IMR-90 (cell line): ENCODE results near the gene SEC23A. TPM values are rescaled to one million over a fixed set of nuclear protein-coding genes. Genes with fewer than 3 reads are reported as not detected.
"Not testable (repeated sequence)": the region's sequence is repeated elsewhere in the genome, so short reads cannot be mapped to it uniquely, and the experiment has no call there.

ENCODE experiments used
- ATAC-seq: fragments of 200-7000 bp; cut with Tn5 transposase; 2 replicates; pipeline ENCODE4 v1.9.1; 2020; ENCODE audit warnings: low read depth, mild to moderate bottlenecking, moderate library complexity
- BruUV-seq: library from RNA; stranded (reverse); fragments of 400-500 nt; replicated peaks from 2 replicates; lab custom pipeline; 2021; lab: Mats Ljungman, UMichigan
- CTCF ChIA-PET: fragments of 300-600 bp; formaldehyde crosslinking; extraction: SDS; loops from one replicate; lab custom pipeline; 2021; ENCODE audit warnings: antibody characterized with exemption; lab: Yijun Ruan, JAX
- POLR2A ChIA-PET: fragments of 300-600 bp; sonication (Branson Sonifier 250); formaldehyde crosslinking; loops from one replicate; lab custom pipeline; 2022; ENCODE audit warnings: antibody characterized with exemption; ENCODE audit not compliant: unreplicated experiment; lab: Charles Lee
- DNase-seq: peaks from one replicate; pipeline ENCODE4 v3.0.0; 2013
- H2AFZ ChIP-seq: replicated peaks from 2 replicates; pipeline ENCODE3; 2013; ENCODE audit warnings: low read length, mild to moderate bottlenecking; ENCODE audit not compliant: poor library complexity
- H2AK5ac ChIP-seq: 2 replicates; pipeline ENCODE4 v1.6.1; 2013; ENCODE audit warnings: low read depth, low read length, inconsistent platforms
- H2AK9ac ChIP-seq: replicated peaks from 2 replicates; pipeline ENCODE3; 2013; ENCODE audit warnings: mild to moderate bottlenecking, low read depth, low read length, moderate library complexity; ENCODE audit not compliant: poor library complexity
- H2BK120ac ChIP-seq: 2 replicates; pipeline ENCODE4 v1.6.1; 2013; ENCODE audit warnings: low read depth, low read length, inconsistent platforms
- H2BK15ac ChIP-seq: 3 replicates; pipeline ENCODE4 v1.6.1; 2013; ENCODE audit warnings: low read depth, low read length, inconsistent platforms
- H2BK20ac ChIP-seq: 2 replicates; pipeline ENCODE4 v1.6.1; 2013; ENCODE audit warnings: low read depth, mild to moderate bottlenecking, inconsistent platforms, low read length, moderate library complexity
- H2BK5ac ChIP-seq: 2 replicates; pipeline ENCODE4 v1.6.1; 2013; ENCODE audit warnings: mild to moderate bottlenecking, low read depth, low read length, inconsistent platforms; ENCODE audit not compliant: poor library complexity, severe bottlenecking
- H3K14ac ChIP-seq: replicated peaks from 2 replicates; pipeline ENCODE4 v1.6.1; 2013; ENCODE audit warnings: low read depth, low read length, inconsistent platforms
- H3K18ac ChIP-seq: 2 replicates; pipeline ENCODE4 v1.6.1; 2013; ENCODE audit warnings: low read depth, low read length, control low read depth
- H3K23ac ChIP-seq: 2 replicates; pipeline ENCODE4 v1.6.1; 2013; ENCODE audit warnings: low read depth, low read length, inconsistent platforms
- H3K27ac ChIP-seq: 2 replicates; pipeline ENCODE4 v1.5.1; 2013; ENCODE audit warnings: mild to moderate bottlenecking, control low read depth, low read length; ENCODE audit not compliant: insufficient read depth
- H3K27me3 ChIP-seq: 2 replicates; pipeline ENCODE4 v1.6.1; 2013; ENCODE audit warnings: low read length; ENCODE audit not compliant: control insufficient read depth, insufficient read depth
- H3K36me3 ChIP-seq: 2 replicates; pipeline ENCODE4 v1.6.1; 2013; ENCODE audit warnings: low read length, mixed read lengths; ENCODE audit not compliant: control insufficient read depth, insufficient read depth
- H3K4ac ChIP-seq: 2 replicates; pipeline ENCODE4 v1.6.1; 2013; ENCODE audit warnings: low read depth, low read length, inconsistent platforms
- H3K4me1 ChIP-seq: 2 replicates; pipeline ENCODE4 v1.6.1; 2013; ENCODE audit warnings: low read length, mixed read lengths; ENCODE audit not compliant: control insufficient read depth, insufficient read depth
- H3K4me2 ChIP-seq: 2 replicates; pipeline ENCODE4 v1.6.1; 2013; ENCODE audit warnings: low read depth, mild to moderate bottlenecking, control low read depth, low read length, moderate library complexity
- H3K4me3 ChIP-seq: 2 replicates; pipeline ENCODE4 v1.5.1; 2013; ENCODE audit warnings: low read depth, mild to moderate bottlenecking, control low read depth, low read length, moderate library complexity; ENCODE audit not compliant: insufficient read depth
- H3K56ac ChIP-seq: 2 replicates; pipeline ENCODE4 v1.6.1; 2013; ENCODE audit warnings: low read length, inconsistent platforms; ENCODE audit not compliant: insufficient read depth; ENCODE audit errors: extremely low read depth
- H3K79me1 ChIP-seq, 2 experiments: 2 replicates each; pipeline ENCODE4 v1.6.1; 2013; ENCODE audit warnings: low read length in 2 of 2, inconsistent platforms in 1 of 2, low read depth in 1 of 2
- H3K9ac ChIP-seq: 2 replicates; pipeline ENCODE4 v1.6.1; 2013; ENCODE audit warnings: low read depth, low read length, control low read depth
- H3K9me1 ChIP-seq: 2 replicates; pipeline ENCODE4 v1.6.1; 2013; ENCODE audit warnings: low read length, inconsistent platforms; ENCODE audit not compliant: insufficient read depth
- H3K9me3 ChIP-seq: 2 replicates; pipeline ENCODE4 v1.6.1; 2013; ENCODE audit warnings: low read length; ENCODE audit not compliant: control insufficient read depth, insufficient read depth
- H4K20me1 ChIP-seq: 2 replicates; pipeline ENCODE4 v1.6.1; 2013; ENCODE audit warnings: low read length, inconsistent platforms; ENCODE audit not compliant: insufficient read depth
- H4K5ac ChIP-seq: 2 replicates; pipeline ENCODE4 v1.6.1; 2013; ENCODE audit warnings: mild to moderate bottlenecking, low read depth, low read length, control low read depth
- H4K8ac ChIP-seq, 2 experiments: 2 replicates each; pipeline ENCODE4 v1.6.1; 2013; ENCODE audit warnings: low read depth in 2 of 2, low read length in 2 of 2, control low read depth in 1 of 2, inconsistent platforms in 1 of 2
- H4K91ac ChIP-seq: 2 replicates; pipeline ENCODE4 v1.6.1; 2013; ENCODE audit warnings: low read depth, low read length, inconsistent platforms; ENCODE audit not compliant: insufficient read depth
- CEBPB ChIP-seq: IDR thresholded peaks from 2 replicates; pipeline ENCODE4 v1.6.1; 2012; ENCODE audit warnings: low read depth, low read length, improper control_type of control experiment
- CHD1 ChIP-seq: IDR thresholded peaks from 2 replicates; pipeline ENCODE4 v1.6.1; 2012; ENCODE audit warnings: low read depth, low read length, improper control_type of control experiment
- FOS ChIP-seq: fragments of 150-350 bp; IDR thresholded peaks from 2 replicates; pipeline ENCODE4 v1.6.1; 2016; ENCODE audit warnings: low read depth, low read length
- NFE2L2 ChIP-seq: fragments of 150-350 bp; IDR thresholded peaks from 2 replicates; pipeline ENCODE4 v1.6.1; 2016; ENCODE audit warnings: low read depth, mild to moderate bottlenecking, low read length
- RCOR1 ChIP-seq: IDR thresholded peaks from 2 replicates; pipeline ENCODE4 v1.6.1; 2012; ENCODE audit warnings: mild to moderate bottlenecking, low read length, improper control_type of control experiment; ENCODE audit not compliant: insufficient replicate concordance
- RFX5 ChIP-seq: IDR thresholded peaks from 2 replicates; pipeline ENCODE4 v1.8.0; 2012; ENCODE audit warnings: low read depth, mild to moderate bottlenecking, low read length, moderate library complexity
- USF2 ChIP-seq: fragments of 150-350 bp; IDR thresholded peaks from 2 replicates; pipeline ENCODE4 v1.6.1; 2017; ENCODE audit warnings: mild to moderate bottlenecking, antibody characterized with exemption, low read length, low read depth
- WGBS, 2 experiments: methylation state at CpG; one replicate each; pipeline versions ENCODE4 v1.1.5 to v1.1.7; 2013; ENCODE audit warnings: missing lambda C conversion rate in 2 of 2; ENCODE audit not compliant: insufficient read length in 1 of 2; ENCODE audit errors: extremely low coverage in 2 of 2; 5-methylcytosine and 5-hydroxymethylcytosine counted together
- dilution Hi-C: fragments of 300-500 bp; cut with HindIII; formaldehyde crosslinking; loops from one replicate; pipeline ENCODE4 v1.14.3; 2018; ENCODE audit warnings: low sequenced_read_pairs; ENCODE audit not compliant: unreplicated experiment
- in situ Hi-C: fragments of 300-500 bp; cut with MboI; formaldehyde crosslinking; loops from 3 replicates; pipeline ENCODE4 v1.14.3; 2019; ENCODE audit warnings: low sequenced_read_pairs, inconsistent platforms, mixed read lengths
- intact Hi-C: fragments of 100-400 bp; cut with micrococcal nuclease; formaldehyde crosslinking; loops from 2 replicates; pipeline ENCODE4 v1.10.0; 2022
- polyA plus RNA-seq, 3 experiments: library from polyadenylated mRNA; depleted of rRNA; stranded (reverse); fragments of >200 nt; gene quantifications; 2 replicates each; pipeline ENCODE4 v1.2.3, GENCODE V29; 2012; ENCODE audit warnings: low replicate concordance in 1 of 3
- total RNA-seq: library from RNA; depleted of rRNA; stranded (reverse); fragments of >200 nt; gene quantifications from 2 replicates; pipeline ENCODE4 v1.2.3, GENCODE V29; 2012

SEC23A gene
- total and polyA plus RNA-seq, 2 of the 4 experiments (the other 2 are of a cell fraction) = 141 to 609 TPM

DNA sequence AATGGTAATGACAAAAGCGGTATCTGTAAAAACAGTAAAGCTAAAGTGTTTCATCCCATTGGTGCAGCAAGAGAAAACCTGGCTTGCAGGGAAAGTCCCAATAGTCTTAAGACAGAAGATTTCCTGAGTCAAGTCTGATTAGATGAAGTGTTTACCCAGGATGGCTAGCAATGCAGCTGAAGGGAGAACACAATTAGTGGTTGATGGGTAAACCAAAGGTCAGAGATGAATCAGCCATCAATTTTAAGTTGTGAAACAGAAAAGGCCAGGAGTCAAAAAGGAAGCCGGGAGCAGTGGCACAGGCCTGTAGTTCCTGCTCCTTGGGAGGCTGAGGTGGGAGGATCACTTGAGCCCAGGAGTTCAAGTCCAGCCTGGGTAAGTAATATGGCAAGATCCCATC, 52.6 kb downstream of the SEC23A start:
- dilution Hi-C loops = no loop called here

DNA sequence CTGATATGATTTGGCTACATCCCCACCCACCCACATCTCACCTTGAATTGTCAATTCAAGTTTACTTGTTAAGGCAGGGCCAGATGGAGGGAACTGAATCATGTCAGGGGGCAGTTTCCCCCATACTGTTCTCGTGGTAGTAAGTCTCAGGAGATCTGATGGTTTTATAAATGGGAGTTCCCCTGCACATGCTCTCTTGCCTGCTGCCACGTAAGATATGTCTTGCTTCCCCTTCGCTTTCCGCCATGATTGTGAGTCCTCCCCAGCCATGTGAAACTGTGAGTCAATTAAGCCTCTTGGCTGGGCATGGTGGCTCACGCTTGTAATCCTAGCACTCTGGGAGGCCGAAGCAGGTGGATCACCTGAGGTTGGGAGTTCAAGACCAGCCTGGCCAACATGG, 57.1 kb downstream of the SEC23A start:
- H3K4me1 ChIP-seq, dilution Hi-C loops: not testable (repeated sequence)
- 95% methylated on average over 4 of the region's 6 CpGs; no CpG with 5 or more reads in 1 of the 2 experiments for WGBS, 2 experiments

More for the DNA sequence above, 52.6 kb downstream of the SEC23A start:
- ChIA-PET CTCF (interaction anchor here (0.8 kb wide), 1 partner anchor 11 kb away, joined by 6 read pairs; no protein-coding TSS in a partner anchor), POLR2A (no interaction called here)
- no peak for TF ChIP-seq USF2
- no peak for TF ChIP-seq NFE2L2
- TF ChIP-seq CHD1 = no peak
- no peak for TF ChIP-seq RCOR1
- TF ChIP-seq CEBPB = peak; percentile 52; the same call in 1 of the 2 replicates
- peak; percentile 20; the same call in 1 of the 2 replicates for TF ChIP-seq FOS
- TF ChIP-seq RFX5 = no peak
- WGBS, 2 experiments = no CpG with 5 or more reads among the region's 2 CpGs
- H4K5ac ChIP-seq = no peak overlapping the region
- peaks cover 13% of the 10 kb centered on the region; the same call in 1 of the 2 replicates for H4K20me1 ChIP-seq
- H3K36me3 ChIP-seq = peaks cover 57% of the 10 kb centered on the region
- no peak overlapping the region for H2BK15ac ChIP-seq
- no peak overlapping the region for H3K4me3 ChIP-seq
- H2AK5ac ChIP-seq = no peak overlapping the region
- intact Hi-C loops (no loop called here), in situ Hi-C loops (no loop called here)
- no peak overlapping the region for H3K4ac ChIP-seq
- H3K14ac ChIP-seq = no peak overlapping the region
- H2BK5ac ChIP-seq = peak overlapping the region; percentile 7
- H4K91ac ChIP-seq = no peak overlapping the region
- no peak overlapping the region for H2AK9ac ChIP-seq
- H3K56ac ChIP-seq = no peak overlapping the region
- no peak overlapping the region for H4K8ac ChIP-seq
- no peak overlapping the region for H3K23ac ChIP-seq
- DNase-seq = peak; percentile 85
- no peak overlapping the region for H2AFZ ChIP-seq
- H2BK120ac ChIP-seq = no peak overlapping the region
- no peak overlapping the region for H3K18ac ChIP-seq
- H3K27ac ChIP-seq = no peak overlapping the region
- 0 out of 2 replicates have a peak, but pooled peaks cover 3% of the 10 kb centered on the region for H3K9me1 ChIP-seq
- H3K4me2 ChIP-seq = no peak overlapping the region
- H3K4me1 ChIP-seq = peaks cover 2% of the 10 kb centered on the region; the same call in 1 of the 2 replicates
- no peaks in the 10 kb centered on the region for H3K9me3 ChIP-seq
- no peak overlapping the region for H2BK20ac ChIP-seq
- ATAC-seq = peak; percentile 70
- peaks cover 16 to 22% of the 10 kb centered on the region in 2 experiments for H3K79me1 ChIP-seq
- no peak overlapping the region for H3K9ac ChIP-seq
- H3K27me3 ChIP-seq = no peaks in the 10 kb centered on the region
- no TSS peak for BruUV-seq

More for the DNA sequence above, 57.1 kb downstream of the SEC23A start:
- H3K14ac ChIP-seq, H2AFZ ChIP-seq, H3K56ac ChIP-seq, H3K18ac ChIP-seq, intact Hi-C loops, H4K91ac ChIP-seq, CTCF ChIA-PET, ATAC-seq, H3K4ac ChIP-seq, POLR2A ChIA-PET, H2BK15ac ChIP-seq, H4K8ac ChIP-seq, H3K9ac ChIP-seq, H3K9me1 ChIP-seq, H3K27ac ChIP-seq, H2BK120ac ChIP-seq, H2BK20ac ChIP-seq, H3K9me3 ChIP-seq, H2AK5ac ChIP-seq, H2AK9ac ChIP-seq, in situ Hi-C loops, BruUV-seq, H4K20me1 ChIP-seq, H2BK5ac ChIP-seq, H3K4me3 ChIP-seq, DNase-seq, H3K27me3 ChIP-seq, H3K4me2 ChIP-seq, H4K5ac ChIP-seq, H3K23ac ChIP-seq: not testable (repeated sequence)
- Histone ChIP-seq H3K79me1 (peaks cover 14 to 25% of the 10 kb centered on the region in 2 experiments), H3K36me3 (peaks cover 43% of the 10 kb centered on the region)
